Measurements from ENCODE around the gene MOB1A.

Gene MOB1A

DNA sequence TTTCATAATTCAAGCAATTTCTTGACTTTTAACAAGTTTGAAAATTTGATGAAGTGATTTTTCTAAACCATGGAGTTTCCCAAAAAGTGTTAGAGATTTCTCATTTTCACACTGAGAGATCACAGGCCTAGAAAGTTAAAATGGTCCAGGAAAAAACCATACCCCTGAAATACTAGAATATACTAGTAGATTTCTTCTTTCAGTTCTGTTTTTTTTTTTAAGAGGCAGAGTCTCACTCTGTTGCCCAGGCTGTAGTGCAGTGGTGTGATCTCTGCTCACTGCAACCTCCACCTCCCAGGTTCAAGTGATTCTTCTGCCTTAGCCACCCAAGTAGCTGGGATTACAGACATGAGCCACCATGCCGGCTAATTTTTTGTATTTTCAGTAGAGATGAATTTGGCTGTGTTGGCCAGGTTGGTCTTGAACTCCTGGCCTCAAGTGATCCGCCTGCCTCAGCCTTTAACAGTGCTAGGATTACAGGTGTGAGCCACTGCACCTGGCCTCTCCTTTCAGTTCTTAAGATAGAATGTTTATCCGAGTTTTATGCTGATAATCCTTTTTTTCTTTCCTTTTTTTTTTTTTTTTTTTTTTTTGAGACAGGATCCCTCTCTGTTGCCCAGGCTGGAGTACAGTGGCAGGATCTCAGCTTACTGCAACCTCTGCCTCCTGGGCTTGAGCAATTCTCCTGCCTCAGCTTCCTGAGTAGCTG is 34.2 kb upstream of the MOB1A start:
- H3K36me3 Mint-ChIP-seq (ENCODE audit: low read depth) = peaks cover 57% of the 10 kb centered on the region
- DNase-seq = no peak

DNA sequence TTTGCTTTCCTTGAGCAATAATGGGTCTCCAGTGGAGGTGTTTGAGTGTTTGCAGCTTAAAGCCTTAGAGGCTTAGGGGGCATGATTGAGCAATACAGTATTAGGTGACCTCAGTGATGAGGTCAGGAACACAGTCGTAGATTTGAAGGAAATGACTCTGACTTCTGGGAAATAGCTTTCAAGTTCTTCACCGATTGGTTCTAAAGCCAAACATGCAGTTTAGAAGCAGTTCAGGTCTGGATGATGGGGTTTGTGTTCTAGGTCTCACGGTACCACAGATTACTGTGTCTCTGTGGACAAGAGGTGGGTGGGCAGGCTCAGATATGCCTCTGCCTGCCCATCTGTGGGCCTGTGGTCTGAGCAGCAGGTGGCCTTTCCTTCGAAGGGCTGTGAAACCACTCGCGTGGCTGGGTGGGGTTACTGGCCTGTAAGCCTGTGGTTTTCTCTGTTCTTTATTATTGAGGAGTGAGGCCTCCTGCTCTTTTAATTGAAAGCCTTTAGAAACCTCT is 27.6 kb upstream of the MOB1A start:
- H3K27ac Mint-ChIP-seq = no peak overlapping the region
- H3K27me3 Mint-ChIP-seq (ENCODE audit: low read depth, poor library complexity) = no peaks in the 10 kb centered on the region
- H3K9me3 Mint-ChIP-seq = no peaks in the 10 kb centered on the region
- H3K4me3 Mint-ChIP-seq = no peak overlapping the region
- TF ChIP-seq, protein P1, sequence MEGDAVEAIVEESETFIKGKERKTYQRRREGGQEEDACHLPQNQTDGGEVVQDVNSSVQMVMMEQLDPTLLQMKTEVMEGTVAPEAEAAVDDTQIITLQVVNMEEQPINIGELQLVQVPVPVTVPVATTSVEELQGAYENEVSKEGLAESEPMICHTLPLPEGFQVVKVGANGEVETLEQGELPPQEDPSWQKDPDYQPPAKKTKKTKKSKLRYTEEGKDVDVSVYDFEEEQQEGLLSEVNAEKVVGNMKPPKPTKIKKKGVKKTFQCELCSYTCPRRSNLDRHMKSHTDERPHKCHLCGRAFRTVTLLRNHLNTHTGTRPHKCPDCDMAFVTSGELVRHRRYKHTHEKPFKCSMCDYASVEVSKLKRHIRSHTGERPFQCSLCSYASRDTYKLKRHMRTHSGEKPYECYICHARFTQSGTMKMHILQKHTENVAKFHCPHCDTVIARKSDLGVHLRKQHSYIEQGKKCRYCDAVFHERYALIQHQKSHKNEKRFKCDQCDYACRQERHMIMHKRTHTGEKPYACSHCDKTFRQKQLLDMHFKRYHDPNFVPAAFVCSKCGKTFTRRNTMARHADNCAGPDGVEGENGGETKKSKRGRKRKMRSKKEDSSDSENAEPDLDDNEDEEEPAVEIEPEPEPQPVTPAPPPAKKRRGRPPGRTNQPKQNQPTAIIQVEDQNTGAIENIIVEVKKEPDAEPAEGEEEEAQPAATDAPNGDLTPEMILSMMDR (IDR thresholded peaks at IDR 0.05) = no peak
- peaks cover 13% of the 10 kb centered on the region for H3K4me1 Mint-ChIP-seq
- DNase-seq = no peak
- H3K36me3 Mint-ChIP-seq (ENCODE audit: low read depth) = peaks cover 33% of the 10 kb centered on the region

More for the DNA sequence above, 34.2 kb upstream of the MOB1A start:
- no peaks in the 10 kb centered on the region for H3K9me3 Mint-ChIP-seq
- no peaks in the 10 kb centered on the region for H3K4me1 Mint-ChIP-seq
- H3K27me3 Mint-ChIP-seq (ENCODE audit: low read depth, poor library complexity) = no peaks in the 10 kb centered on the region
- H3K4me3 Mint-ChIP-seq = no peak overlapping the region
- H3K27ac Mint-ChIP-seq = no peak overlapping the region
- TF ChIP-seq, protein P1 (IDR thresholded peaks at IDR 0.05) = no peak

DNA sequence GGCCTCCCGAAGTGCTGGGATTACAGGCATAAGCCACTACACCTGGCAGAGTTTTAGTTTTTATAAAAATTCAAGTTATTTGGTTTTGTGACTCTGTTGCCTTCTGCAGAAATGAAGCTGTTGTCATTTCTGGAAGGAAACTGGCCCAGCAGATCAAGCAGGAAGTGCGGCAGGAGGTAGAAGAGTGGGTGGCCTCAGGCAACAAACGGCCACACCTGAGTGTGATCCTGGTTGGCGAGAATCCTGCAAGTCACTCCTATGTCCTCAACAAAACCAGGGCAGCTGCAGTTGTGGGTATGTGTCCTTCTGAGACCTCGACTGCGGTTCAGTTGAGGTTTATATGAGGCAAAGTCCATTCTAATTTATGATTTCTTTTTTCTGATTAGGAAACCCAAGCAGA is 26.9 kb upstream of the MOB1A start:
- Mint-ChIP-seq H3K27ac (no peak overlapping the region), H3K4me3 (no peak overlapping the region), H3K36me3 (ENCODE audit: low read depth) (peaks cover 29% of the 10 kb centered on the region), H3K4me1 (peaks cover 19% of the 10 kb centered on the region), H3K9me3 (no peaks in the 10 kb centered on the region), H3K27me3 (ENCODE audit: low read depth, poor library complexity) (no peaks in the 10 kb centered on the region)
- no peak for DNase-seq
- TF ChIP-seq, protein P1 (IDR thresholded peaks at IDR 0.05) = no peak

DNA sequence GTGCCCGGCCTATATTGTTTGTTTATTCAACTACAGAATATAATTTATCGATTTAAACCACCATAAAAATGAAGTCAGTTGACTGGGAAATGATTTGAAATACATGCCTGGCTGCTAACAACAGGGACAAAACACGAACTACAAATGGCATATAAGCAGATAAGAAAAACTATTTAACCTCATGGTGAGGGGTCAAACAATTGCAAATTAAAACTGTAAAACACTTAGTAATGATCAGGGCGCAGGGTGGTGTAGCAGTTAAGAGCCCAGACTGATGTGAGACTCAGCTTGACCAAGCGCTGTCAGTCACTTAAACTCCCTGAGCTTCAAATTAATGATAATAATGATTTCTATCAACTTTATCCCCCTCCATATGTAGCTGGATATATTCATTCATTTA is 26.4 kb upstream of the MOB1A start:
- TF ChIP-seq, protein P1 (IDR thresholded peaks at IDR 0.05) = no peak
- Mint-ChIP-seq H3K27me3 (ENCODE audit: low read depth, poor library complexity) (no peaks in the 10 kb centered on the region), H3K27ac (peak overlapping the region; percentile 57), H3K4me3 (no peak overlapping the region), H3K36me3 (ENCODE audit: low read depth) (peaks cover 29% of the 10 kb centered on the region), H3K4me1 (peaks cover 24% of the 10 kb centered on the region), H3K9me3 (no peaks in the 10 kb centered on the region)
- no peak for DNase-seq

DNA sequence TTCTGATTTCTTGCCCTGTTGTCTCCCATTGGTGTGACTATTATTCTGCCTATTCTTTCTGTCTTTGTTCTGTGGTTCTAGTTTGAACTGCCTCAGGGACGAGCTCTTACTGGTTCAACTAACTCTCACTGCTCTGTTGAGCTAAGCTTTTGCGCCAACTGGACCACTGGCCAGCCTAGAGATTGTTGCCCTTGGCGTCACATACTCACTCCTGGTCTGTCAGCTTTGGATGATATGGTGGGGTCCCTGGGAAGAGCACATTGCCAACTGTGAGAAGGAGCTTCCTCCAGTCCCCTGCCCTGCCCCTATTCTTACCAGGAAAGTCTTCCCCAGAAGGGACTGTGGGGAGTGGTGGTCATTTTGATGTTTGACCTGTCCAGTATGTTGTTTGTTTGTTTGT is 25.8 kb upstream of the MOB1A start:
- Mint-ChIP-seq H3K27me3 (ENCODE audit: low read depth, poor library complexity) (no peaks in the 10 kb centered on the region), H3K27ac (no peak overlapping the region), H3K36me3 (ENCODE audit: low read depth) (peaks cover 24% of the 10 kb centered on the region), H3K4me1 (peaks cover 31% of the 10 kb centered on the region), H3K9me3 (no peaks in the 10 kb centered on the region), H3K4me3 (no peak overlapping the region)
- TF ChIP-seq, protein P1 (IDR thresholded peaks at IDR 0.05) = no peak
- DNase-seq = no peak

DNA sequence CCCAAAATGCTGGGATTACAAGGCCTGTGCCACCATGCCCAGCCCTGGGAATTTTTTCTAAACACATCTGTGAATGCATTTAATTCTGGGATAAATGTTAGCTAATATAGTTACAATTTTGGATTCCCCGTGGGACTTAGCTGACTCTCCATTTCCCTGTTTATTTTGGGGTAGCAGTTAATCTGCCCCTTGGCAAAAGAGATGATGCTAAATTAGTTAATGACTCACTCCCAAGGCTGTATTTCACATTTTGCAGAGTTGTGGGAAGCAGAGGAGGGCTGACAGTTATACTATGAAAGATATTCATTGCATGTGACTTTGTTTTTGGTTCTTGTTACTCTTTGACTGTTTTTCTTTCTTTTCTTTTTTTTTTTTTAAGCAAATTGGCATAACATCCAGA is 22.9 kb upstream of the MOB1A start:
- Mint-ChIP-seq H3K36me3 (ENCODE audit: low read depth) (peaks cover 14% of the 10 kb centered on the region), H3K4me1 (peaks cover 45% of the 10 kb centered on the region), H3K27ac (no peak overlapping the region), H3K9me3 (peaks cover 7% of the 10 kb centered on the region), H3K27me3 (ENCODE audit: low read depth, poor library complexity) (peaks cover 3% of the 10 kb centered on the region), H3K4me3 (no peak overlapping the region)
- TF ChIP-seq, protein P1 (IDR thresholded peaks at IDR 0.05) = no peak
- no peak for DNase-seq
